HG03039 (cell line): ENCODE measurements around the gene VPS26B.
"Not testable (repeated sequence)": the region's sequence is repeated elsewhere in the genome, so short reads cannot be mapped to it uniquely, and the experiment has no call there.

Experiments
- ATAC-seq: cut with Tn5 transposase; IDR thresholded peaks from one replicate; pipeline ENCODE4 v1.9.1; 2021; ENCODE audit warnings: mild to moderate bottlenecking, moderate library complexity; ENCODE audit not compliant: unreplicated experiment

VPS26B gene

GRCh38 chr11:134277183-134278001, 52.9 kb downstream of the VPS26B start:
- ATAC-seq, result no peak

DNA sequence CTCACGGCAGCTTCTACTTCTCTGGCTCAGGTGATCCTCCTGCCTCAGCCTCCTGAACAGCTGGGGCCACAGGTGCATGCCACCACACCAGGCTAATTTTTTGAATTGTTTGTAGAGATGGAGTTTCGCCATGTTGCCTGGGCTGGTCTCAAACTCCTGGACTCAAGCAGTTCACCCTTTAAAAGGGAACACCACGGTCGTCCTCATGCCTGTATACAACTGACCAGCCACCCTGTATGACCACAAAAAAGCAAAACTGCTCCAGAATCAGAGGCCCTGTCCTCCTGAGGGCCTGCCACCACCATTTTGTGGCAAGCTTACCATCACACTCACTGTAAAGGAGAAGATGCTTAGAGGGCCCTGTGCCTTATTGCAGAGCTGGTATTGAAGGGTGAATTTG, 53.9 kb downstream of the VPS26B start:
- no peak for ATAC-seq

GRCh38 chr11:134281635-134282034, 57.2 kb downstream of the VPS26B start:
- not testable (repeated sequence) for ATAC-seq

- no peak for ATAC-seq
Observed at GRCh38 chr11:134282121-134283045, 57.9 kb downstream of the VPS26B start.

DNA sequence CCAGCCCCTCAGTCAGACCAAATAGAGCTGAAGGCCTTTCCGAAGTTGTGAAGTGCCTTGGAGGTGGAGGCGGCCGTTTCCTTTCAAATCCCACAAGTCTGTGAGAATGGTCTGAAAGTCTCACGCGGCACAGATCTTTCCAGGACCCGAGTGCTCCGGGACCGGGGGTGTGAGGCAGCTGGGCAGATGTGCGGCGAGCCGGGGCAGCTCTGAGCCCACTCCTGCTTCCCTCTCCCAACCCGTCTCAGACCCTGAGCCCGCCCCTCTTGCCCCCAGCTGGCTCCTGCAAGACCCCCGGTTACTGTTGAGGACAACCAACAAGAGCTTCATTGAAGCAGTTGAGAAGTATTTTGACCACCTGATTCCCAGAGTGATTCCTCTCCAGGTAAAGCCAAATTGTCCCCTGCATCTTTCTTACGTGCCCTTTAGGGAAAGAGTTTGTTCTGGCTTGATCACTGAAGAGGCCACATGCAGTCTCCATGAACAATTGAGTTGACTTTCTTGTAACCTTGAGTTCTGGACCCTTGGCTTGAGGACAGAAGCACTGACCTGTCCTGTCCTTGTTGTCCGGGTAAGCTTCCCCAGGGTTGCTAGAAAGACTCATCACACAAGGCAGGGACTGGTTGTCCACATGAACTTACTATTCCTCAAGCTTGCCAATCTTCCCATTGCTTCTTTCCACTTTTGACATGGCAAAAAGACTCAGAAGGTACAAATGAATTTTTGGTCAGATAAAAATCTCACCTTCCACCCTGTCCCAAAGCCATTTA, 59.2 kb downstream of the VPS26B start:
- no peak for ATAC-seq

- not testable (repeated sequence) for ATAC-seq
Observed at GRCh38 chr11:134284349-134284748, 59.9 kb downstream of the VPS26B start.

GRCh38 chr11:134287561-134287960, 63.1 kb downstream of the VPS26B start:
- no peak for ATAC-seq

GRCh38 chr11:134288486-134288885, 64.0 kb downstream of the VPS26B start:
- ATAC-seq, result no peak

DNA sequence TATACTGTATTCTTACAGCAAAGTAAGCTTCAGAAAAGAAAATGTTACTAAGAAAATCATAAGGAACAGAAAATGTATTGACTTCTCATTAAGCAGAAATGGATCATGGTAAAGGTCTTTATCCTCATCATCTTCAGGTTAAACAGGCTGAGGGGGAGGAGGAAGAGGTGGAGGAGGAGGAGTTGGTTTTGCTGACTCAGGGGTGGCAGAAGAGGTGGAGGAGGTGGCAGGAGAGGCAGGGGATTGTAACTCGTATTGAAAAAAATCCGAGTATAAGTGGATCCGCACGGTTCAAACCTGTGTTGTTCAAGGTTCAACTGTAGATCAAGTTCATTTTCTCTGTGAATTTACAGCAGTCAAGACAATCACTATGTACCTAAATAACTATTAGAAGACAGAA, 64.7 kb downstream of the VPS26B start:
- no peak for ATAC-seq

DNA sequence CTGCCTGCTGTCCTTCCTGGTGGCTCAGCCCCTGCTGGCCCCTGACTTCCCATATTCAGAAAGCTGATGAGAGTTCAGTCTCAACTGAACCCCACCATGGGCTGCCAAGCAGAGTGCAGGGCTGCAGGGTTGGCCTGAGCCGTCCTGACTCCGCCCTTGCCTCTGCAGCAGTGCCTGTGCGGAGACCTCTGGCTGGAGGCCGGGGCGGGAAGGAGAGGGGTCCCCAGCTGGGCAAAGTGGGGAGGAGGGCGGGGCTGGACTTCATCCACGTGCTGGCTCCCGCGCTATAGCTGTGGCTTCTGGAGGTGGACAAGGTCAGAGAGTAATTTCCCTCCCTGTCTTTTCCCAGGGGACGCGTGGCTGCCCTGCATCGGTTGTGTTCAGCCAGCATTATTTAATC, 65.3 kb downstream of the VPS26B start:
- no peak for ATAC-seq

DNA sequence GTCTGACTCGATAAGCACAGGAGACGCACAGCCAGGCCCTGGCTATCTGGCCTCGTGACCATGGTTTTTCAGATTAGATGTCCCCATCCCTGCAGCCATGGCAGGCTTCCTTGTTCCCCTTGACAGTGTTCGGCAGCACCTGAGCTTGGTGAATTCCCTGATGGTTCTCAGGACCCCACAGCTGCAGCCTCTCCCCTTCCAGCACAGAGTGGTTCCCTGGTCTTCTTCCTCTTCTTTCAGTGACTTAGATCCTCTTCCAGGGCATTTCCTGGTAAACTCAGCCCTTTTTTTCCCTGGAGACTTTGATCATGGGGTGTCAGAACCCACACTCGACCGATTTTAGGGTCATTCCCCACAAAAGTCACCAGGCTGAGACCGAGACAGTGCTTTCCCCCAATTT, 66.2 kb downstream of the VPS26B start:
- ATAC-seq, result no peak

- no peak for ATAC-seq
Observed at GRCh38 chr11:134291196-134291595, 66.7 kb downstream of the VPS26B start.

DNA sequence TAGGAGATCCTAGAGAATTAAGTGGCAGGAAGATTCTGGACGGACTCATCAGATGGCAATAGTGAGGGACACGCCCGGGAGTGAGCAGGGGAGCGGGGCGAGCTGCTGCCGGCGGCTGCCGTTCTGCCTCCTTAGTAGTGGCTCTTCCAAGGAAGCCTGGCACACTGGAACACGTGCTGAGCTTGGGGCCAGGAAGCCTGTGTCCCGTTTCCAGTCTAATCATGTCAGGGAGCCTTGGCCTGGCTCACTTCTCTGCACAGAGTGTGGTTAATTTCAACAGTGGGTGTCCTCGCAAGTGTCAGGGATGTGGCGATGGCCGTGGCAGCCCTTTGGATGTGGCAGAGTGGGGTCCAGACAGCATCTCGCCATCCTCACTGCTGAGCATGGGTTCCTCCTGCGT, 68.2 kb downstream of the VPS26B start:
- ATAC-seq, result no peak

- ATAC-seq, result no peak
Observed at GRCh38 chr11:134293119-134294113, 68.9 kb downstream of the VPS26B start.

DNA sequence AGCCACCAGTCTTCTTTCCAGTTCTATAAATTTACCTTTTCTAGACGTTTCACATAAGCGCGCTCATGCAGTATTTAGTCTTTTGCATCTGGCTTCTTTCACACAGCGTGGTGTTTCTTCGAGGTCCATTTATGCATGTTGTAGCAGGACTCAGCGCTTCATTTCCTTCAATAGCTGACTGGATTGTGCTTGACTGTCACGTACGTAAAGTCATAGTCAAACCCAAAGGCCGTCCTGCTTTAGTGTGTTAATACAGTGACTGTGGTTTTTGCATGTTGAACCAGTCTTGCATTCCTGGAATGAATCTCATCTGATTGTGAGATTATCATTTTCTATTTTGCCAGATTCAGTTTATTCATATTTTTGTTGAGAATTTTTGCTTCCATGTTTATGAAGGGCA, 70.2 kb downstream of the VPS26B start:
- ATAC-seq, result no peak
